ENCODE measurements around the gene SCAF1.
"Not testable (repeated sequence)": the region's sequence is repeated elsewhere in the genome, so short reads cannot be mapped to it uniquely, and the experiment has no call there.

Gene SCAF1

DNA sequence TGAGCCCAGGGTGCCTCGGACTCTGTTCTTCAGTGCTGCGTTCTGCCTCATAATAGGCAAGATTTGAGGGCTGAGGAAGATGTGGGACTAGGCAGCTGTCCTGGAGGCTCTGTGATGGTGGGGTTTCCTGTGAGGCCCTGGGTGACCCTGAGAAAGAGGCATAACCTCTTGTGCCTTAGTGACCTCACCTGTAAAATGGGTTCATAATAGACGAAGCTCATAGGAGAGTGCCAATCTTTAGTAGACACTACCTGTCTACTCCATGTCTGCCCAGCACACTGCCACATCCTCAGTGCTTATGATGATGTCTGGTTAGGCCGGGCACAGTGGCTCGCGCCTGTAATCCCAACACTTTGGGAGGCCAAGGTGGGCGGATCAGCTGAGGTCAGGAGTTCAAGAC lies 25.5 kb upstream of the SCAF1 start:
- no peak for DNase-seq

DNA sequence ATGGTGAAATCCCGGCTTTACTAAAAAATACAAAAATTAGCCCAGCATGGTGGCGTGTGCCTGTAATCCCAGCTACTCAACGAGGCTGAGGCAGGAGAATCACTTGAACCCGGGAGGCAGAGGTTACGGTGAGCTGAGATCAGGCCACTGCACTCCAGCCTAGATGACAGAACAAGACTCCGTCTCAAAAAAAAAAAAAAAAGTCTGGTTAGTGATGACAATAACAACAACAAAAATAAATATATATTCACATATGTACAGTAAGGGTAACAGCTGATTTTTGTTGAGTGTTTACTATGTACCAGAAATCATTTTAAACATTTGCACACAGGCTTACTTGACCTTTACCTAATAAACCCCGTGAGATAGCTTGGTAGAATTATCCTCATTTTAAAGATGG lies 25.1 kb upstream of the SCAF1 start:
- DNase-seq, result no peak

DNA sequence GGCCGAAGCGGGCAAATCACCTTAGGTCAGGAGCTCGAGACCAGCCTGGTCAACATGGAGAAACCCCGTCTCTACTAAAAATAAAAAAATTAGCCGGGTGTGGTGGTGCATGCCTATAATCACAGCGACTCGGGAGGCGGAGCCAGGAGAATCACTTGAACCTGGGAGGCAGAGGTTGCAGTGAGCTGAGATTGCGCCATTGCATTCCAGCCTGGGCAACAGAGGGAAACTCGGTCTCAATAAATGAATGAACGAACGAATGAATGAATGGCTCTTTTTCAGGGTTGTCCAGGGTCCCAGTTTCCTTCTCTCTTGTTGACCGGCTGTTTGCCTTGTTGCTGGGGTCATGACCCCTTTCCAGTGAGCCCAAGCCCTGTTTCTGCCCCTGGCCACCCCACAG lies 24.1 kb upstream of the SCAF1 start:
- DNase-seq, result not testable (repeated sequence)

DNA sequence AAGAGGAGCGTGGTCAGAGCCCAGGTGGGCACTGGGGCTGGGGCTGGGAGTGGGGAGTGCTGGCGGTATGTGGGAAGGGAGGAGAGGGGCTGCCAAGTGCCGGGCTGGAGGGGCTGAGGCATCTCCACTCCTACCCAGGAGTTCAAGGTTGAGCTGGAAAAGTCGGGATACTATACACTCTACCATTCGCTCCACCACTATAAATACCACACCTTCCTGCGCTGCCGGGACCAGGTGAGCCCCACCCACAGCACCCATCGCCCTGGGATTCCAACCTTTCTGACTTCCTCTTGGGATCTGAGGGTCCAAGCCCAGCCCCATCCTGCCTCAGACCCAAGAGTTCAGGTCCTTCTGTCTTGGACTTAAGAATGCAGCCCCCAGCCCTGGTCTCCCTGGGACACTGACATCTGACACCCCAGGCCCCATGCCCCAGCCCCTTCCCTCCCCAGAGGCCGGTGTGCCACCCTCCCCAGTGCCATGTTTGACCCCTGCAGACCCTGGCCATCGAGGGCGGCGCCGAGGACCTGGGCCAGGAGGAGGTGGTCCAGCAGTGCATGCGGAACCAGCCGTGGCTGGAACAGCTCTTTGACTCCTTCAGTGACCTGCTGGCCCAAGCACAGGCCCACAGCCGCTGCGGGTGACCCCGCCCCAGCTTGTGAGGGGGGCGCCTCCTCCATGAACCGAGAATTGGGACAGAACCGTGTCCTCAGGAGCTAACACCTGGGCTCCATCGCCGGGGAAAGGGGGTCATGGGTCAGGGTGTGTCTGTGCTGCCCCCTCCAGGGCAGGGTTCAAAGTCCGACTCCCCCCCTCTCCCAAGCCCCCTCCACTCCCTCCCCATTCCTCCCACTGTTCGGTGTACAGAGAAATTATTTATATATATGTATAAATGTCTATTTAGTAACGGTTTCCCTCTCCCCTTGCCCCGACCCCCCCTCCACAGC lies 16.8 kb upstream of the SCAF1 start:
- no peak for DNase-seq

DNA sequence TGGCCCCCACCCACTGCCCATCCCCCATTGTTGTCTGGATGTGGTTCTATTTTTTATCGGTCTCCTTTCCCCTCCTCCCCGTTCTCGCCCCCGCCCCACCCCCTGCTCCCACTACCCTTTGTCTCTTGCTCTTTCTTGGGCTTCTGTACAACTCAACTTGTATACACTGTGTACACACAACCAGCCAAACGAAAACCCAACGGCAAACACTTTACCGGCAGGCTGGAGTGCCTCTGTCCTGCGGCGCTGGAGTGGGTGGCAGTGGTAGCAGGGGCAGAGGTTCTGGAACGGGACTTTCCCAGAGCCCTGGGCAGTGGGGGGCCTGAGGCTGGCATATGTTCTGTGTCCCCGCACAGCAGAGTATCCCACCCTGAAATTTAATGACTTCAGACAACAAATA lies 15.8 kb upstream of the SCAF1 start:
- no peak for DNase-seq

DNA sequence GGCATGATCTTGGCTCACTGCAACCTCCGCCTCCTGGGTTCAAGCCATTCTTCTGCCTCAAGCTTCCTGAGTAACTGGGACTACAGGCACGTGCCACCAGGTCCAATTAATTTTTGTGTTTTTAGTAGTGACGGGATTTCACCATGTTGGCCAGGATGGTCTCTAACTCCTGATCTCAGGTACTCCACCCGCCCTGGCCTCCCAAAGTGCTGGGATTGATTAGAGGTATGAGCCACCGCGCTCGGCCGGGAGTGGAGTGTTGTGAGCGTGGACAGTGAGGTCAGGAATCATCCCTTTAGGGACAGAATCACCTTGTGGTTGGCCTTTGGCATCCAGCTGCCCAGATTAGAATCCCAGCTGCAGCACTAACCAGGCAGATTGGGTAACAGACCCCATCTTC lies 12.3 kb upstream of the SCAF1 start:
- no peak for DNase-seq

- no peak for DNase-seq
Measured at GRCh38 chr19:49631014-49631588, 10.9 kb upstream of the SCAF1 start.

DNA sequence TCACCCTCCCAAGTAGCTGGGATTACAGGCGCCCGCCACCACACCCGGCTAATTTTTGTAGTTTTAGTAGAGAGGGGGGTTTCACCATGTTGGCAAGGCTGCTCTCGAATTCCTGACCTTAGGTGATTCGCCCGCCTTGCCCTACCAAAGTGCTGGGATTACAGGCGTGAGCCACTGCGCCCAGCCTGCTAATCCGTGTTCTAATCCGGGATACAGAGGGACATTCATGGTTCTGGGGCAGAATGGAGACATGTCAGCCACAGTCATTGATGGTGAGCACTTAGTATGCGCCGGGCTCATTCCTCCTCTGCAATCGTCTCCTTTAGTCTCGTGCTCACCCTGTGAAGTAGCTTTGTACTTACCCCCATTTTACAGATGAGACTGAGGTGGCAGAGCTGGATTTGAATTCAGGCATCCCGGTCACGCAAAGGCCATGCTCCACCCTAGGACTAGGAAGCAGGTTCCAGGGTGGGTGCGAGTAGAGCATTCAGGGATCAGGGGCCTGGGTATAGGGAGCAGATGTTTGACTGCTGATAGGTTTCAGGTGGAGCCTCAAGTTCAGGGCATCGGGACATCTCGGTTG lies 10.3 kb upstream of the SCAF1 start:
- DNase-seq, result no peak

GRCh38 chr19:49632576-49632975 lies 9.4 kb upstream of the SCAF1 start:
- DNase-seq, result no peak

- not testable (repeated sequence) for DNase-seq
Measured at GRCh38 chr19:49633273-49633672, 8.7 kb upstream of the SCAF1 start.

GRCh38 chr19:49635530-49636232 lies 6.3 kb upstream of the SCAF1 start:
- DNase-seq, result peak; percentile 42

DNA sequence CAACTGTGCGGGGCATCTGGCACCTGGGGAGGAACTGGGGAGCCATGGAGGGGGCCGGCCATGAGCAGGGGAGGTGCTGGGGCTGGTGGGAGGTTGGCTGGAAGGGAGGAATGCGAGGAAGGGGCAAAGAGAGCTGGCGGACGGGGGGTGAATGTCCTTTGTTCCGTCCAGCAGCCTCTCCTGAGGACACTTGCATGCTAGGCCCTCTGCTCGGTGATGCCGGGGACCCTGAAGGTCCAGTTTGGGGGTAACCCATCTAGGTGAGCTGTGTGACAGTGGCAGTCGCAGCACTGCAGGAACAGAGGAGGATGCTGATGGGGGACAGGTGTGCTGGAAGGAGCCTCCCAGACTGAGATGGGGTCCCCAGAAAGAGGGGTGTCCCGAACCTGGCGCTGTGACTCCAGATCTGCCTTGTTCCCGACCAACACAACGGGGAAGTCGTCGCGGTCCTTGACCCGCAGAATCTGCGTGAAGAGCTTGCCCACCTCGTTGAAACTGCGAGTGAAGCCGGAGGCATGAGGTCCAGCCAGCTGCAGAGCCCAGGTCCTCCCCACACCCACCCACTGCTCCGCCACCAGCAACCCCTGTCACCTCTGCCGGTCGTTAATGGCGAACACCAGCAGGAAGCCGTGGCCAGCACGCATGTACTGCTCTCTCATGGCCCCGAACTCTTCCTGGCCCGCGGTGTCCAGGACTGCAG lies 5.6 kb upstream of the SCAF1 start:
- no peak for DNase-seq

DNA sequence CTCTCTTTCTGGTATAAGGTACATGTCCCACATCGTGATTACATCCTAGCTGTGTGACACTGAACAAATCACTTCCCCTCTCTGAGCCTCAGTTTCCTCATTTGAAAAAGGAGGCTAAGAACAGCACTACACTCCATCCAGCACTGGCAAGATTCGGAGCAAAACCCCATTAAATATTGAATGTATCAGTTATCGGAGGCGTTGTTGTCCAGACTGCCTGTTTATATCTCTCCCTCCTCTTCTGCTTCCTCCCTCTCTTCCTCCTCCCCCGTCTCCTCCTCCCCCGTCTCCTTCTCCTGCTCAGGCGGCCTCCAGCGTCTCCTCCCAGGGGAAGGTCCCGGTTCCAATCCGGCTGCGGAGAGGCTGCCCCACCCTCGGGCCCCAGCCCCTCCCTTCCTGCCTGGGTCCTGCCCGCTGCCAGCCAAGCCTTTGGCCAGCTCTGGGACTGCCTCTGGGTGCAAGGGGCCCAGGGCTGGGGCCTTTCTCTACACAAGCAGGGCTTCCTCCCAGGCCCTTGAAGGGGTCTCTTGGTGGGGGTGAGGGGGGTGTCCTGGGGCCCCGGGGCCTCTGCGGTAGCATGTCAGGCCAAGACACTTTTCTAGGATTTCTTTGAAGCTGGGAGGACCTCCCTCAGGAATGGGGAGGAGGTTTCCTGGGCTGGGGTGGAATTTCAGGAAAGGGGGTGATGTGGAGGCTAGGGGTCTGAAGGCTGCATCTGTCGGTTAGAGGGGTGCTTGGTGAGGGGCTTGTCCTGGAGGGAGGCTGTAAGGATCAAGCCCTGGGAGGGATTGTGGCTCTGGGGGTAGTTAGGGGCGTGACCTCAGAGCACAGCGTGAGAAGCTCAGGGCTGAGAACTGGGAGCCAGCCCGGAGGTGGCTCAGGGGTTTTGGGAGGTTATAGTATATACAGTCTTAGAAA lies 3.9 kb upstream of the SCAF1 start:
- peak; percentile 76 for DNase-seq

- no peak for DNase-seq
Measured at GRCh38 chr19:49639401-49640112, 2.5 kb upstream of the SCAF1 start.

DNA sequence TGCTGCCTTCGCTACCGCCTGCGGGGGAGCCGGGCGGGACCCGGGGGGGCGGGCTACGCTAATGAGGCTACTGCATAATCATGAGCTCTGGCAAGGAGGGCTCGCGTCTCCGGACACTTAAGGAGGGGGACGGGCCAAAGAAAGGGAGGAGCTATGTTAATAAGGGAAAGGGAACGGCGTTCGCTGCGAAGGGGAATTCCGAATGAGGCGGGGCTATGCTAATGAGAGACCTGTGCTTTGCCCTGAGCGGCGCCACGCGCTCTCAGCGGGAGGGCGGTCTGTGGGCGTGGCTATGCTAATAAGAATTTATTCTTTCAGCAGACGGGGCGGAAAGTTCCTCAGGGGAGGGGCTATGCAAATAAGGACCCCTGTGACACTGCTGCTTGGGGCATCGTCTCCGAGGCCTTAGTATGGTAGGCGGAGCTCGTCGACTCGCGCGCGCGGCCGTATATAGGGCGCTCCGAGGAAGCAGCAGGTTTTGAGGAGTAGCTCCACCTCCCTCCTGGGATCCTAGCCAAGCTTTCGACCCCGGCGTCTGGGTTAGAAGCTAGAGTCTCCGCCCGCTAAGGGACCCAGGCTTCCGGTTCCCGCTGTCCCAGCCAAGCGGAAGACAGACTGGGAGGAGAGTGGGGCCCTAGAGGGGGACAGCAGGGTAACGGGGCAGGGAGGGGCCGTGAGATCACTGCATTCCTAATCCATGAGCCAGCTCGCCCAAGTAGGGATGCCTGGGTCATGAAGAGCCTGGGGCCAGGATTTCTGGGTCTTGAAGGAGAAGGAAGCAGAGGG lies 1.7 kb upstream of the SCAF1 start, which contains the start of gene RRAS:
Gene RRAS, minus strand, starts transcription at position 31 of the 786 bp plus-strand sequence. CDS start 45 bp downstream, outside the sequence.
- DNase-seq, result peak; percentile 100

- no peak for DNase-seq
Measured at GRCh38 chr19:49642492-49643035, 555 bp downstream of the SCAF1 start.

DNA sequence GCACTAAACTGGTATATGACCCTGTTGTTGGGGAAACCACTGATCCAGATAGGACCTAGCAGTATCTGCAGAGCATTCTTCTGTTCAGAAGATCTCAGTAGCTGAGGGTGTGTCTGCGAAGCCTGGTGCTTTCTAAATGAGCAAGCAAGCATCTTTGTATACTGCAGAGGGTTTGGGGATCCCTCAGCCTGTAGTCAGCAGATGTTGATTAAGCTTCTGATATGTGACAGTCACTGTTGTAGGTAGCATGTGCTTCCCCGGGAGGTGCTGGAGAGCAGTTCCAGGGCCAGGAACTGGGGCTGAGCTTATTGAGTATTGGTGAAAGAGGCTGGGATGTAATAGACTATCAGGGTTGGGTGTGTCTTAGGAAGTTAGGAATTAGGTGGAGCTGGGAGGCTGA lies 1.5 kb downstream of the SCAF1 start:
- no peak for DNase-seq

GRCh38 chr19:49645592-49645991 lies 3.6 kb downstream of the SCAF1 start:
- no peak for DNase-seq

DNA sequence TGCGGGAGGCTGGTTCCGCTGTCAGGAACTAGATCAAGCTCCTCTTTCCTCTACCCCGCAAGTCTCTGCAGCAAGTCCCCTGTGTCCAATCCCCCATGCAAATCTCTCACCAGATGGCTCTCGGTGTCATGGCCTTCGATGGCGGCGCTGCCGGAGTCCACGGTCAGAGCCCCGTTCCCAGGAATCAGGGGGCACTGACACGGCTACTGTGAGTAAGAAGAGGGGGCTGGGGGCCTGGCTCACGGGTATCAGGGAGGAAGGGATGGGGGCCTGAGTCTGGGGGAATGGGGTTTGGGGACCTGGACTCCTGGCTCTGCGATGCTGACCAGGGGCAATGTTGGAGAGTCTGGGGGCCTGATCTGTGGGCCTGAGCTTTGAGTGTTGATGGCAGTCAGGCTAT lies 4.0 kb downstream of the SCAF1 start:
- DNase-seq, result no peak
